ENCODE data around the gene ST7. TPM values are rescaled to one million over a fixed set of nuclear protein-coding genes. Genes with fewer than 3 reads are reported as not detected.

Gene ST7
- total and polyA plus RNA-seq, 8 donors, result 7.5 to 49.0 (median 16.1) TPM

DNA sequence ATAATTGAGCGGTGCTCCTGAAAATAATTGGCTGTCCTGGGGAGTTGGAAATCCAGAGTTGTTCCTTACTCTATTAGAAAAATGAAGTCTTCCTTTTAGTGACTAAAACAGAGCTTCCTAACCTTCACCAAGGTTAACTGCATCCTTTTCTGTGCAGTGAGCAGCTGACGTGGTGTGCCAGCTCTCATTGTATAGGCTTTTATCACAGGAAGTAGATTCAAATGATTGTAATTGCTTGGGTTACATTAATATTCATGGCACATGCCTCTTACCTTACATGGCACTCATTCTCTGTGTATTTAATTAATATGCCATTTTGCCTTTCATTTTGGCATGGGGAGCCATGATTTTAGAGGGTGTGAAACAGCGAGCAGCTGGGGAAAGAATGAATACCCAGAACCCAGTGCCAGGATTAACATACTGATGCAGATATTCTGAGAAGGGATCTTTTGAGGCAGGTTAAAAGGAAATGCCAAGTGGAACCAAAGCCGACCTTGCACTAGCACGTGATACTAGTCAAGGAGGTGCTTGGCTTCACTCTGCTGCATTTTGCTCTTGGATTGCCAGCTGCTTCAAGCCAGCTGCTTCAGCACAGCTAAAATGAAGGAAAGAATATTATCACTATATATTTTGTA lies 115.3 kb downstream of the ST7 start:
- WGBS, 5 donors, result 68 to 81% (median 75%) methylated on average over 5 of the region's 5 CpGs
- DNase-seq, result no peak

DNA sequence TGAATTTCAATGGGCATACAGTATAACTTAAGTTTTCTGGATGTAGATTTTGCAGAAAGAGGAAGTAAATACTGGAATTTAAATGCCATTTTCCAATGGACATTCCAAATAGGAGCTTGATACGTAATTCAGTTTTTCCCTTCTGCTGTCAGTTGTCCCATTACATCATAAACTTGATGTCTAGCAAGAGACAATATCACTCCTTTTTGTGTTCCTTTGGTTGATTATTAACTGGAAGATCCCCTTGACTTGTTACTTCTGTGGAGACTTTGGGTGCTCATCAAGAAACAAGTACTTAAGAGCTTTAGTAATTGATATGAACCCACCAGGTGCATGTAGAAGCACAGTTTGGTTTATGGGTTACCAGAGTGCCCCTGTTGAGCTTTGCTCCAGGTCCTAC lies 116.1 kb downstream of the ST7 start:
- H3K9me3 ChIP-seq, result no peaks in the 10 kb centered on the region
- intact Hi-C loops (cut with DNase I; ENCODE audit: low total_unique reads), result no loop called here
- WGBS, 5 donors, result 78 to 89% (median 83%) methylated on average over 1 of the region's 1 CpG
- no peaks in the 10 kb centered on the region for H3K27me3 ChIP-seq
- peaks cover 8 to 32% (median 21%) of the 10 kb centered on the region in 4 donors for H3K4me1 ChIP-seq
- no peak overlapping the region for H3K27ac ChIP-seq
- no peak overlapping the region for H3K4me3 ChIP-seq
- TF ChIP-seq POLR2A (IDR thresholded peaks at IDR 0.05), result no peak
- TF ChIP-seq EP300 (IDR thresholded peaks at IDR 0.05), result no peak
- TF ChIP-seq, protein P1, sequence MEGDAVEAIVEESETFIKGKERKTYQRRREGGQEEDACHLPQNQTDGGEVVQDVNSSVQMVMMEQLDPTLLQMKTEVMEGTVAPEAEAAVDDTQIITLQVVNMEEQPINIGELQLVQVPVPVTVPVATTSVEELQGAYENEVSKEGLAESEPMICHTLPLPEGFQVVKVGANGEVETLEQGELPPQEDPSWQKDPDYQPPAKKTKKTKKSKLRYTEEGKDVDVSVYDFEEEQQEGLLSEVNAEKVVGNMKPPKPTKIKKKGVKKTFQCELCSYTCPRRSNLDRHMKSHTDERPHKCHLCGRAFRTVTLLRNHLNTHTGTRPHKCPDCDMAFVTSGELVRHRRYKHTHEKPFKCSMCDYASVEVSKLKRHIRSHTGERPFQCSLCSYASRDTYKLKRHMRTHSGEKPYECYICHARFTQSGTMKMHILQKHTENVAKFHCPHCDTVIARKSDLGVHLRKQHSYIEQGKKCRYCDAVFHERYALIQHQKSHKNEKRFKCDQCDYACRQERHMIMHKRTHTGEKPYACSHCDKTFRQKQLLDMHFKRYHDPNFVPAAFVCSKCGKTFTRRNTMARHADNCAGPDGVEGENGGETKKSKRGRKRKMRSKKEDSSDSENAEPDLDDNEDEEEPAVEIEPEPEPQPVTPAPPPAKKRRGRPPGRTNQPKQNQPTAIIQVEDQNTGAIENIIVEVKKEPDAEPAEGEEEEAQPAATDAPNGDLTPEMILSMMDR (IDR thresholded peaks at IDR 0.05), result no peak
- no peak for TF ChIP-seq POLR2AphosphoS5 (IDR thresholded peaks at IDR 0.05)
- DNase-seq, result no peak
- no peaks in the 10 kb centered on the region for H3K36me3 ChIP-seq

More for the DNA sequence above, 115.3 kb downstream of the ST7 start:
- Histone ChIP-seq H3K36me3 (no peaks in the 10 kb centered on the region), H3K4me3 (no peak overlapping the region), H3K9me3 (no peaks in the 10 kb centered on the region), H3K4me1 (peaks cover 8 to 26% (median 18%) of the 10 kb centered on the region in 4 donors), H3K27ac (no peak overlapping the region), H3K27me3 (no peaks in the 10 kb centered on the region)
- no peak for TF ChIP-seq POLR2AphosphoS5 (IDR thresholded peaks at IDR 0.05)
- no peak for TF ChIP-seq EP300 (IDR thresholded peaks at IDR 0.05)
- no peak for TF ChIP-seq POLR2A (IDR thresholded peaks at IDR 0.05)
- TF ChIP-seq, protein P1 (IDR thresholded peaks at IDR 0.05), result no peak
- intact Hi-C loops (cut with DNase I; ENCODE audit: low total_unique reads), result no loop called here

DNA sequence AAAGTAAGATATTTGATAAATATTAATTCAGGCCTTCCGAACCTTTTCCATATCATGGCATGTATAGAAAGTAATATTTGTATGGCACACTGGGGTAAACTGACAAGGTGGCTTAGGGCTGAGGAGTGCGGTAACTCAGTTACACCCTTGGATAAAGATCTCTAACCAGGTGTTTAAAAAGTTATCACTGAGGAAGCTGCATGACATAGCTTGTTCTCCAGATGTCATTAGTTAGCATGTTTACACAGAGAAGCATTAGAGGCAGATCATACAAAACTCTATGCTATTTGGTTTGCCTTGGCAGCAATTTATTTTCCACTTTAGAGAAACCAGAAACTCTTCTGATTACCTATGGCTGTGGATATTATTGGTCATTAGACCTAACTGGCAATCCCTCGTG lies 118.2 kb downstream of the ST7 start:
- intact Hi-C loops (cut with DNase I; ENCODE audit: low total_unique reads), result no loop called here
- H3K9me3 ChIP-seq, result peaks cover 0 to 10% (median 0%) of the 10 kb centered on the region in 4 donors
- DNase-seq, result no peak
- H3K27ac ChIP-seq, result no peak overlapping the region
- H3K4me1 ChIP-seq, result peaks cover 8 to 32% (median 21%) of the 10 kb centered on the region in 4 donors
- H3K4me3 ChIP-seq, result no peak overlapping the region
- TF ChIP-seq POLR2AphosphoS5 (IDR thresholded peaks at IDR 0.05), result no peak
- TF ChIP-seq, protein P1 (IDR thresholded peaks at IDR 0.05), result no peak
- no peak for TF ChIP-seq EP300 (IDR thresholded peaks at IDR 0.05)
- no peak for TF ChIP-seq POLR2A (IDR thresholded peaks at IDR 0.05)
- no peaks in the 10 kb centered on the region for H3K27me3 ChIP-seq
- no peaks in the 10 kb centered on the region for H3K36me3 ChIP-seq
- WGBS, 5 donors, result 58 to 72% (median 65%) methylated on average over 3 of the region's 3 CpGs

DNA sequence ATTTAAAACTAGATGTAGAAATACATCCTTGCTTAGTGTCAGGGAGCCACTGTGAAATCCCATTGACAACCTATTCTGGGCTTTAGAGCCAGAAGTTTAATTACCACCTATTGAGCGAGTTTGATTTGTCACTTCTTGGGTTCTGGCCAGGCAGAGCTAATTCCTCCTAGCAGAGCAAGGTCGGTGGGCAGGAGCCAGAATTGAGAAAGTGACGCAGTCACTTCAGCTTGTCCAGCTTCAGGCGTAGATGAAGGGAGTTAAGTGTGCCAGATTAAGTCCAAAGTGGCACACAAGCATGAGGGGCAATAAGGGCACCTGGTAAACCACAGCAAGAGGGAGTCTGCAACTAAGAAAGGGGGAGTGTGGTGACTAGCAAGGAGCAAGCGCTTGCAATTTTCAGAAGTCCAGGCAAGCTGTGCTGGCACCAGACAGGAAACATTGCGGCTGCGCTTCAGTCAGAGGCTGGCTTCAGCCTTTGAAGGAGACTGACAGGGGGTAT lies 119.4 kb downstream of the ST7 start:
- peak; percentile 70 to 84 for DNase-seq
- Histone ChIP-seq H3K9me3 (peaks cover 0 to 11% (median 0%) of the 10 kb centered on the region in 4 donors), H3K27ac (peak overlapping the region; percentile 45 to 64 (median 59)), H3K27me3 (no peaks in the 10 kb centered on the region), H3K36me3 (no peaks in the 10 kb centered on the region), H3K4me3 (no peak overlapping the region), H3K4me1 (peaks cover 12 to 32% (median 21%) of the 10 kb centered on the region in 4 donors)
- intact Hi-C loops (cut with DNase I; ENCODE audit: low total_unique reads), result no loop called here
- WGBS, 5 donors, result 20 to 34% (median 26%) methylated on average over 7 of the region's 7 CpGs
- no peak for TF ChIP-seq POLR2A (IDR thresholded peaks at IDR 0.05)
- peak in 1 of 3 donors; percentile 43 for TF ChIP-seq POLR2AphosphoS5 (IDR thresholded peaks at IDR 0.05)

DNA sequence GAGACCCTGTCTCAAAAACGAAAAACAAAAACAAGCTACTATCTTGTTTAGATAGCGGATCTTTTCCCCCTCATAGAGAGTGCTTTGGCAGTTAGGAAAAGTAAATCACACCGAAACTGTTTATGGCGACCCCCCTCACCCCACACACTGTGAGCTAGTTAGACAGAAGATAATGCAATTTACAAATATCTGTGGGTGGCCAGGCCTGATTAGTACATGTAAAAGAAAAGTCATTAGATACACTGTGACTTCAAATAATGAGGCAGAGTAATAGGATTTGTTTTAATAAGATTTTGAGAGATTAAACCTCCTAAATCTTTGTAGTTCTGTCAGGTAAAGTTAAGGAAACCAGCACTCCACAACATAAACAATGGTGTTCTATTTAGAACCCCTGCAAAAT lies 121.1 kb downstream of the ST7 start:
- DNase-seq, result no peak
- Histone ChIP-seq H3K9me3 (peaks cover 0 to 11% (median 0%) of the 10 kb centered on the region in 4 donors), H3K36me3 (no peaks in the 10 kb centered on the region), H3K27me3 (no peaks in the 10 kb centered on the region), H3K27ac (no peak overlapping the region), H3K4me3 (no peak overlapping the region), H3K4me1 (peaks cover 12 to 29% (median 21%) of the 10 kb centered on the region in 4 donors)
- TF ChIP-seq POLR2AphosphoS5 (IDR thresholded peaks at IDR 0.05), result no peak
- TF ChIP-seq, protein P1 (IDR thresholded peaks at IDR 0.05), result no peak
- no peak for TF ChIP-seq POLR2A (IDR thresholded peaks at IDR 0.05)
- TF ChIP-seq EP300 (IDR thresholded peaks at IDR 0.05), result no peak
- intact Hi-C loops (cut with DNase I; ENCODE audit: low total_unique reads), result no loop called here
- WGBS, 5 donors, result 75 to 87% (median 84%) methylated on average over 4 of the region's 4 CpGs
